Stimulated activated CD4-positive, alpha-beta T cell treated with anti-CD3 and anti-CD28 coated beads, TNF-alpha, amount 100 ng/mL, for 24 hours (primary cell): ENCODE measurements around the gene CCDC177.
A peak's percentile ranks its signal among the peaks of the same experiment; 100 is the strongest.
"Not testable (repeated sequence)": the region's sequence is repeated elsewhere in the genome, so short reads cannot be mapped to it uniquely, and the experiment has no call there.

Source experiments
- DNase-seq, 3 experiments: peaks; one replicate each; pipeline ENCODE4 v3.0.0-alpha.2; 2020; ENCODE audit warnings: low read depth in 3 of 3

Gene CCDC177

DNA sequence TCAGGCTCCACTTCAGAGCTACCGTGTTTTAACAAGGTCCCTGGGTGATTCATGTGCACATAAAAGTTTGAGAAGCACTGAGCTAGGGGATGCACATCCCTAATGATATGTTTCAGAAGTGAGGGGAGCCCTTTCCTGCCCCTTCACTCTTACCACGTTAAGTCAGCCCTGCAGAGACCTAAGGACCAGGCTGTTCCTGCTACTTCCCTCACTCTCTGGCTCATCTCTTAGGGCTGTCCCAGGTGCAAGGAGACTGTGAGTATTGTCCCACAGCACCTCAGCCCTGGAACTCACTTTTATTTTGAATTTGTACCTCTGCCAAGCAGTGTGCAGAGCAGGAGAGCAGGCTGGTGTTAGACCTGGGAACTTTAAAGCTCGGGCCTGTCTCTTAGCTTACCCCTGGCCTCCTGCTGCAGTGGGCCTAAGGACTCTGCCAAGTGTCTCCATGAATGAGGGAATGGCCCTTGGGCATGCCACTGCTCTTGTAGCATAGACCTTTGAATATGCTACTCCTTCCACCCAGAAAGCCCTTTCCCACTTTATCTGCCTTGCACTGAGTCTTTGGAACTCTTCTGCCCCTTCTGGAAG lies 25.7 kb upstream of the CCDC177 start:
- no peak for DNase-seq

DNA sequence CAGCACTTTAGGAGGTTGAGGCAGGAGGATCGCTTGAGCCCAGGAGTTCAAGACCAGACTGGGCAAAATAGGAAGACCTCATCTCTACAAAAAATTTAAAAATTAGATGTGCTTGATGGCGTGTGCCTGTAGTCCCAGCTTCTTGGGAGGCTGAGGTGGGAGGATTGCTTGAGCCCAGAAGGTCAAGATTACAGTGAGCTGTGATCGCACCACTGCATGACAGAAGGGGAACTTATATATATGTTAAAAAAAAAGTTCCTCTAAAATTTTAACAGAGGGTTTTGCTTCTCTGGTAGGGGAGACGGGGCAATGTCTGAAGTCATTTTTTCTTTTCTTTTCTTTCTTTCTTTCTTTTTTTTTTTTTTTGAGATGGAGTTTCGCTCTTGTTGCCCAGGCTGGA lies 24.8 kb upstream of the CCDC177 start:
- not testable (repeated sequence) for DNase-seq

DNA sequence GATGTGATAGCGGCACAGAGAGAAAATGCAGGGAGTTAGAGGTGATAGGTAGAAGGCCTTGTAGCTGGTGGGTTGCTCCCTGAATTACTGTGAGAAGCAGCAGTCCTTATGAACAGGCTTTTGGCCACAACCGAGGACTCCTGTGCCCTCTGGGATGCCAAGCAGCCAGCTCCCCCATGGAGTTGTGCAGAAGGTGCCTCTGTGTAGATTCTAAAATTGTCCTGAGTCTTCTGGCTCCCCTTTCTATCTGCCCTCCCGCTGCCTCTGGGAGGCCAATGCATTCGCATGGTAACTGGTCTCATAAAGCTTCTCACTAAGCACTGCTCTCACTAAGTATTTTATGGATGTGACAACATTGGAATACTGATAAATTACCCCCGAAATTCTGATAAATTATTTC lies 20.7 kb upstream of the CCDC177 start:
- no peak for DNase-seq

DNA sequence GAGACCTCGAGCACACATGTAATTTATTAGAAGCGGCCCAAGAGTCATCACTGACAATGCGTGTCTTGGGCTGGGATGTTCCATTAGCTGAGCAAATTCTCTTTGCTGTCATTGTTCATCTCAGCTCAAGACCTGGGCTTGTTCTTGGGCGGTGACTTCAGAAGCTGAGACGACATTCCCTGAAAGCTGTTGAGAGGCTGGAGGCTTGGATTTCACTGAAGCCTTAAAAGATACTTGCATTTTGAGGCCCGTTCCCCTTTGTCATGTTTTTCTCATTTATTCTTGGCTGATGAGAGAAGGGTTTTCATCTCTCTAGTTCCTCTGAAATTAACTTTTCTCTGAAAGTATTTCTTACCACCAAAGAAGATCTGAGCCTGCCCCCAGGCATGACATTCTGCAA lies 20.2 kb upstream of the CCDC177 start:
- DNase-seq = no peak

DNA sequence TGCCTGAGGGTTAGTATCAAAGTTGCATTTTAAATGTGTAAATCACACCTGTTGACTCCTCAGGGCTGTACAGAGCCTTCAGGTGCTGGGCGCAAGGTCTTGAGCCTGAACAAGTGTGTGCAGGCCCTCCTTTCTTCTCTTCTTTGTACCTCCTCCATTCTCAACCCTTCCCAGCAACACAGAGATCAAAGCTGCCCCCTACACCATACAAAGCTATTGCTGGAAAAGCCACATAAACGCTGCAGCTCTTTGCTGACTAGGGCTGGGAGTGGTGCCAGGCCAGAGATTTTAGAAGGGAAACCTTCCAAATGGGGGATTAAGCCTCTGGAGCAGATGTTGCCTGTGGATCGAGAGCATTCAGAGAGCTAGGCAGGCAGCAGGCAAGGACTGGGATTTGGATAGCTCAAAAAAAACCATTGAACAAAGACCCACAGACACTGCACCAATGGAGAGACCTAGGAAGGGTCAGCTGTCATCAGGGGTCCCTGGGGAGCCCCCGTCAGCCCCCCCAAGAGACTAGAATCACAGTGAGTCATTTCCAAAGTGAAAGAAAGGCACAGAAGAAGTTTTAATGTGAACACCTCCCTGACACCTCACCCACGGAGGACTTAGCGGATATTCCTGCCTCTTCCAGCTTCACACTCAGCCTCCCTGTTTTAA lies 18.5 kb upstream of the CCDC177 start:
- DNase-seq = no peak

DNA sequence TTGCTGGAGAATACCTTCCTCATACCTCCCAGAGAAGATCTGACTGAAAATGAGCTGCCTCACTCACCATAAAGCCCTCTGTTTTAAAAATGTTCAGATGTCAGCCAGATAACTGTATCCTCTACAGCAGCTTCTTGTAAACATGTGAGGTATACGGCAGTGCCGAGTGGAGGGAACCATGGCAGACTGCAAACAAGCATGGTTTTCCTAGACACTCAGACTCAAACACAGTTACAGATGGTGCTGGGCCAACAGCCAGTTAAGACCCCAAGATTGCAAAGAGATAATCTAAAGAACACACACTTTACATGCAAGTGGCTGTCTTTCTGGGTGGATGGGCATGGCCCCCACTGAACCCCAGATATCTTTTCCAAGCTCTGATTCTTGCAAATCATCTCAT lies 16.6 kb upstream of the CCDC177 start:
- no peak for DNase-seq

DNA sequence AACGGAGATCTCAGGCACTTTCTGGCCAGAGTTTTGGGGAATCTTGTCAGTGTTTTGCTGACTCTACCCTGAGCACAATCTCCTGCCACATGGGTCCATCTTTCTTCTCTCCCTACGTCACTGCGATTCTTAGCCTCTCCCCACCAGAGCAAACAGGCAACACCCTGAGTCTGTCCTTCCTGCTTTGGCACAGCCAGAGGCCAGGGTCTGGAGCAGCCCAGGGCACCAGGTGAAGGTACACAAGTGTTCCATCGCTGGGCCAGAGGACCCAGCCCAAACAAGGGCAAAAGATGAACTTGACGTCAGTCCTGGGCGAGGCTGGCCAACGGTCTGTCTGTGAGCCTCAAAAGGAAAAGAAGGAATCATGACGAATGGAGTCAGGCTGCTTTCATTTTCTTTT lies 12.7 kb upstream of the CCDC177 start:
- DNase-seq = no peak

DNA sequence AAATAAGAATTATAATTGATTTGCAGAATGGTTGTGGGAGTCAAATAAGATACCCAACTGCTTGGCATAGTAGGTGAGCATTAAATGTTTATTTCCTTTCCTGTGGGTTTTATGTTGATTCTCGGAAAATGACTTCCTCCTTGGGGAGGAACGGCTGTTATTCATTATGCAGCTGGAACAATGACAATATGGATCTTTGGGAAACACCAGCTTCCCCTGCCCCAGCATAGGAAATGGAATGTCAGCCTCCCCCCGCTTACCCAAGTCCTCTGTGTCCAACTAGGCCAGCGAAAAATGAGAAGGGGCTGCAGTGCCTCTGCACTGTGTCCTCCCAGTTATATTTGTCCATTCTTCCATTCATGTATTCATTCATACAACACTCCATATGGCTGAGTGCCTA lies 11.7 kb upstream of the CCDC177 start:
- no peak for DNase-seq

DNA sequence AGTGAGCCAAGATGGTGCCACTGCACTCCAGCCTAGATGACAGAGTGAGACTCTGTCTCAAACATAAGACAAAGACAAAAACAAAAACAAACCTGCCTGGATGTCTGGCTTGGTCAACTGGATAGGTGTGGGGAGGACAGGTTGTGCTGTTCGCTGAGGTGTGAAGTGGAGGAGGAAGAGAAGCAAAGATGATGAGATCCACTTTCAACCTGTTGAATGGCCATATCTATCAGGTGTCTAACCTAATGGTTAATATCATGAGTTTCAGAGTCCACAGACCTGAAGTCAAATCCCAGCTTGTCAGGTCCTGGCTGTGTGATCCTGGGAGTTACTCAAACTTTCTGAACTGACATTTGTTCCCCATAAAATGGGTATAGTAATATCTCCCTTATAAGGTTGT lies 9.7 kb upstream of the CCDC177 start:
- DNase-seq = no peak

DNA sequence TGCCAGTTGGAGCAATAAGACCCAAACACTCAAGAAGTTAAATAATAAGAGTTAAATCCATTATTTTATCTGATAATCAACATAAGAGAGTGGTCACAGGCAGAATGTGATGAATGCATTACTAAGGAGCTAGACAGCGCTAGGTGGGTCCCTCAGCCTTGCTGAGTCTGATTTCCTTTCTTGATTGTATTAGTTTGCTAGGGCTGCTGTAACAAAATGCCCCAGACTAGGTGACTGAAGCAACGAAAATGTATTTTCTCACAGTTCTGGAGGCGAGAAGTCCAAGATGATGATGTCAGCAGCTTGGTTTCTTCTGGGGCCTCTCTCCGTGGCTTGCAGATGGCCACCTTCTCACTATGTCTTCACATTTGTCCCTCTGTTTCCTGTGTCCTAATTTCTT lies 8.2 kb upstream of the CCDC177 start:
- no peak for DNase-seq

DNA sequence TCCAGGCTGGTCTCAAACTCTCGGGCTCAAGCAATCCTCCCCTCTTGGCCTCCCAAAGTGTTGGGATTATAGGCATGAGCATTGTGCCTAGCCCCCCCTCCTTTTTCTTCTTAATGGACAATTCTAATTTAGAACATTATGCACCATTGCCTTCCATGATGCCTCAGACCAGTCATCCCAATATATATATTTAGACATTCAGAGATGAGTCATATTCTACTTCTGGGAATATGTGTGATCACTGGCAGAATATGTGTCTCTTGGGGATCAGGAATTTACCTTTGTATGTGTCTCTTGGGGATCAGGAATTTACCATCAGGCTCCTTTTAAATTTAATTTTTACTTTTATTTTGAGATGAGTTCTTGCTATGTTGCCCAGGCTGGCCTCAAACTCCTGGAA lies 7.5 kb upstream of the CCDC177 start:
- DNase-seq = no peak

DNA sequence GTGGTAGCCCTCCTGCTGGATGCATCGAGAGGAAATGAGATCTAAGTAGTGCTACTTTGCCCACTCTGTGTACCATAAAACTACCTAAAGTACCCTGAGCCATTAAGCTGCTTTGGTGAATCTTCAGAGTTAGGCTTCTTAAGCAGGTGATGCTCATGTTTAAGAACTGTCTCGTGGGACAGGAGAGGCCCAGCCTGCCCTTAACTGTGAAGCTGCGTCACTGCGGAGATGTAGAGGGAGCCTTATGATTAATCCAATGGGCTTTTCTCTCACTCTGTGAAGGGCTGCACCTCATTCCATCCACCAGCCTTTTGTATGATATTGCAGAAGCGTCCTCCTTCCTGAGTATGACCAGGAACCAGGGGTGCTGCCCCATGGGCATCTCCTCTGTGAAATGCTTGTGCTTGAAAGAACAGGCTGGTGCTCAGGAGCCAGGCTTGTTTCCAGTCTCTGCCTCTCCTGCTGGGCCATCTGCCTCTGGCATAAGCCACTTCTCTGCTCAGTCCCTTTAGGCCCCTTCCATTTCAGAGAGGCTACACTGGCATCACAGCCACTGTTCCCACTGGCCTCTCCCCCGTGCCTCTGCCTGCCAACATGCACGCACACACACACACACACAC lies 6.8 kb upstream of the CCDC177 start:
- no peak for DNase-seq

DNA sequence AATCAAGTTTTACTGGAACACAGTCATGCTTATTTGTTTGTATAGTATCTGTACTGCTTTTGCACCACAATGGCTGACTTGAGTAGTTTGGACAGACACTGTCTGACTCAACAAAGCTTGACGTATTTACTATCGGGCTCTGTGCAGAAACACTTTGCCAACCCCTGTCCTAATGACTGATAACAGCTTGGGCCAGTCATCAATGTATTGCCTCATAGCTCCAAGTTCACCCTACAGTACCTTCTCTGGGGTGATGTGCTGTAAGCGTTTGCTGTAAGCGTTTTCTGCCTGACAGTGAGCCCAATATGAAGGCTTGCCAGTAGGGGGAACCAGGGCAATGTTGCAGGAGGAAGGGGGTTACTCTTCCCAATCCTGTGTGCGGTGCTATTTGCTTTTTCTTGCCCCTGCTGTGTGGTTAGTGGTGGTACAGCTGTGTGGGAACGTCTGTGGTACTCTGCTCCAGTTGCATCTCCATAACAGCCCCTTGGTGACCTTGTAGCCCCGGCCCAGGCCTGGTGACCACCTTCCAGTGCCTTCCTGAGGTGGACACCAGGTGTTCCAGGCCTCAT lies 5.4 kb upstream of the CCDC177 start:
- DNase-seq = no peak

DNA sequence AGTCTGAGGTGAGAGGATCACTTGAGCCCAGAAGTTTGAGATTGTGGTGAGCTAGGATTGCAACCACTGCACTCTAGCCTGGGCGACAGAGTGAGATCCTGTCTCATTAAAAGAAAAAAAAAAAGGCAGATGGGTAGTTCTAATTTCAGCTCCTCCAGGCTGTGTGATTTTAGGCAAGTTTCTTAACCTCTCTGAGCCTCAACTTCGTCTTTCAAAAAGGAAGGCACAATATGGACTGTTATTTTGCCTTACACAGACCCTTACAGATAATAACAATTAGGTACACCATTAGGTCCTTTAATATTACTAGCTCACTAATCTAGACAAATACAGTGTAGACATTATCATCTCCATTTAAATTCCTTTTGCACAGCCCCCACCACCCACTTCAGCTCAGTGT lies 4.8 kb upstream of the CCDC177 start:
- no peak for DNase-seq

DNA sequence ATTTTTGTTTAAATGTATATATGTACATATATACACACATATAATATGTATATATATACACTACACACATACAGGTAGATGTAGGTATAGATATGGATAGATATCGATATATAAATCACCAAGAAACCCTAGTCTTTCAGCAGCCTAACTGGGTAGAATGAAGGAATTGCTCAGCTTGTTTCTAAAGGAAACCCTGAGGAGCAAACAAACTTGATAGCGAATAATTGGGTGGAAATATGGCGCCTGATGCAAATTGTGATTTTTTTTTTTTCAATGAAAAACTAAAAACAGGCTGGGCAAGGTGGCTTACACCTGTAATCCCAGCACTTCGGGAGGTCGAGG lies 254 bp upstream of the CCDC177 start:
- DNase-seq = no peak

DNA sequence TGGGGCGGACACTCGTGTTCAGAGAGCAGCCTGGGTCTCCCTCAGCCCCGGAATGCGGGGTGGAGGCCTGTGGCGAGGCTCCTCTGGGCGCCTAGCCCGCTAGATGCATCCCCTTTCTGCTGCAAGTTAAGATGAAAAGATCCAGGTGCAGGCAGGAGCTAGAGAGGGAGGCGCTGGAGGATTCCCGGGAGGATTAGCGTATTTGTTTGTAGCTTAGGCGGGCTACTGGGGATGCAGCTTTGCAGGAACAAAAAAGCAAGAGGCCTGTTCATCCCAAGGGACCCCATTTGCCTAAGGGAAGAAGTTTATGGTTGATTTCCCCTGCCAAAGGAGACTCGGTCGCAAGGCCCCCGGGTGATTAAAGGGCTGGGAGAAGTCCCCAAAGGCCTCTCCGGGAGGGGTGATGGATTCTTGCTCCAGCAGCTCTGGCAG lies 824 bp downstream of the CCDC177 start:
- no peak for DNase-seq

DNA sequence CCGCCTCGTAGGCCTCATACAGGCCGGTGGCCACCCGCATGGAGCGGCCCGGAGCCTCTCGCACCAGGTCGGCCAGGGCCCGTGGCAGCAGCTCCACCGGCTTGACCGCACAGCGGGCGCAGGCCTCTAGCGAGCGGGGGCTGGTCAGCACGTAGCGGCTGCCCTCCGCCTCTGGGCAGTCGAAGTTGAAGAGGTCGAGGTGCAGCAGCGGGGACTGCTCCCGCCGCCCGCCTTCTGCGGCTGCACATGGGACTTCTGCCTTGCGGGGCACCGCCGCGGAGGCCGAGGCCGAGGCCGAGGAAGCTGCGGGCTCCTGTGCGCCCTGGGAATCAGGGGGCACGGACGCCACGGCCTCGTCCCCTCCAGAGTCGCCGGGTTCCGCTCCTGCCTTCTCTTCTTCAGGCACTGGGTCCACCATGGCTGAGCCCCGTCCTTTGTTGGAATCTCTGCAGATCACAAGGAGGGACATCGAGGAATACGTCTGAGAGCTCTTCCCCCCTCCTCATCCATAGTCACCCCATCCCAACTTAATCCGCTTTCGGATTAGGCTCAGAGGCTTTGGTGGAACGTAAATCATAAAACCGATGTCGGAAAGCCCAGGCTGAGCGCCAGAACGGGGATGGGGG lies 1.4 kb downstream of the CCDC177 start:
- DNase-seq = no peak

DNA sequence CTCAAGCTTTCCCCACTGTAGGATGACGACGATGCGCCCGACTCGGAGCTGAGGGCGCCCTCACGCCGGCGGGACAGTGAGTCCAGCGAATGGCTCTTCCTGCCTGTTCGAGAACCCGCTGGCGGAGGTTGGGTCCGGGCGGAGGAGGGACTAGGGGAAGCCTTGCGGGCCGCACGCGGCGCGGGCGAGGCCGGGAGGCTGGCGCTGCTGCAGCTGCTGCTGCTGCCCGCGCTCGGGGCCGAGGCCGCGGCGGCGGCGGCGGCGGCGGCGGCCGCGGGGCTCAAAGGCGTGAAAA lies 1.9 kb downstream of the CCDC177 start:
- DNase-seq = peak in 1 of 3 experiments; percentile 1

DNA sequence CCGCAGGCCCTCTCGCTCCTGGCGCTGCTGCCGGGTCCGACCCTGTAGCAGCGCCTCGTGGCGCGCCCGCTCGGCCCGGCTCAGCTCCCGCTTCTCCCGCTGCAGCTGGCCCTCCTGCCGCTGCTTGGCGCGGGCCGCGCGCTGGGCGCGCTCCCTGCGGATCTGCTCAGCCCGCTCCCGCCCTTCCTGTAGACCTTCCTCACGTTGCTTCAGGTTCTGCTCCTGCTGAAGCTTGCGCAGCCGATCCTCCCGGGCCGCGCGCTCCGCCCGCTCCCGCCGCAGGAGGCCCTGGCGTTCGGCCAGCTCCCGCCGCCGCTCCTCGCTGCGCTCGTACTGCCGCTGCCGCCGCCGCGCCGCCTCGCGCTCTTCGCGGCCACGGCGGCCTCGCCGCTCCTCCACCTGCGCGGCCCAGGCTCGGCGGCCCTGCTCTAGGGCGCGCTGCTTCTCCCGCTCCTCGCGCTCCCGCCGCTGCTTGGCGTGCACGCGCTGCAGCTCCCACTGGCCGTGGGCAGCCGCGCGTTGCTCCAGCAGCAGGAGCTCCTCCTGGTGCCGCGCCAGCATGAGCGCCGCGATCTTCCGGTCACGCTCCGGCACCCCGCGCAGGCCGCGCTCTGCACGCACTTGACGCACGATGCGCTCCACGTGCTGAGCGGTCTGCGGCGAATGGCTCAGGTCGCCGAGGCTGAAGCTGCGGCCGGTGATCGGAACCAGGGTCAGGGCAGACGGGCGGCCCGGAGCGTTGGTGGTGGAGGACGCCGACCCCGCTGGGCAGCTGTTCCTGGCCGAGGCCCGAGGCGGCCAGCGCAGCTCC lies 2.4 kb downstream of the CCDC177 start:
- DNase-seq = peak in 1 of 3 experiments; percentile 11

DNA sequence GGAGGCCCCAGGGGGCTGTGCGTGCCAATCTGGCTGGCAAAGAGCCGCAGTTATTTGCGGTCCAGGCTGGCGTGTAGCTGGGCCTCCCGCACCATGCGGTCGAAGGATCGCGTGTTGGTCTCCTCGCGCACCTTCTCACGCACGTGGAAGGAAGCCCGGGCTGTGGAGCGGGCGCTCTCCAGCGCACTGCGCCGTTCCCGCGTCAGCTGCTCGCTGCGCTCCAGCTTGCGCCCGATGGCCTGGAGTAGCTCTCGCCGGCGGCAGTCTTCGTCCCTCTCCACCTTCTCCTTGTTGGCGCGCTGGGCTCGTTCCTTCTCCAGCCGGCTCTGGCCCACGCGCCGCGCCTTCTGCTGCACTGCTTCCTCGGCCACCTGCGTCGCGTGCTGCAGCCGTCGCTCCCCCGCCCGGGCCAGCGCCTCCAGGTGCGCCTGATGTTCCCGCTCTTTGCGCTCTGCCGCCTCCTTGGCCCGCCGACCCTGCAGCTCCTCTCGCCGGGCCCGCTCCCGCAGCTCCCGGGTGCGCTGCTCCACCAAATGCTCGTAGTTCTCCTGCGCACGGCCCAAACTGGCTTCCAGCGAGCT lies 3.1 kb downstream of the CCDC177 start:
- peak in 1 of 3 experiments; percentile 11 for DNase-seq

DNA sequence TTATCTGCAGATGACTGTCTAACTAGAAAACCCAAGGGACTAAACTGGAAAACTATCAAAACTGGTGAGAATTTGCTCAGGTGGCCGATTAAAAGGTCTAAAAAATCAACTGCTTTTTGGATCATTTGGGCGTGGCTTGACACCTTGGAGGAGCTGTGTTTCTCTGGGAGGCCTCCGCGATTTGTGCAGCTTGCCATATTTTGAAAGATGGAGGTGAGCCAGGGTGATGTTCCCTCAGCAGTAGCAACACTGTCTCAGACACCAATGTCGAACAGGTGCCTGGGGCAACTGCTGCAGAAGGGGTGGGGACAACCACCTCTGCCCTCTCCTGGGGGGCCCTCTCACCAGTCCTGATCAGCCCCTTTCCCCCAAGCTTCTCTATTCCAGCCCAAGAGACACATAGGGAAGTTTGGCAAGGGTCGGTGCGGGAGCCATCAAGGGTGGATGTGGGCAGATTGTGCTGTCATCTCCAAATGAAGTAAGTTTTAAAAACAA lies 3.8 kb downstream of the CCDC177 start:
- no peak for DNase-seq

DNA sequence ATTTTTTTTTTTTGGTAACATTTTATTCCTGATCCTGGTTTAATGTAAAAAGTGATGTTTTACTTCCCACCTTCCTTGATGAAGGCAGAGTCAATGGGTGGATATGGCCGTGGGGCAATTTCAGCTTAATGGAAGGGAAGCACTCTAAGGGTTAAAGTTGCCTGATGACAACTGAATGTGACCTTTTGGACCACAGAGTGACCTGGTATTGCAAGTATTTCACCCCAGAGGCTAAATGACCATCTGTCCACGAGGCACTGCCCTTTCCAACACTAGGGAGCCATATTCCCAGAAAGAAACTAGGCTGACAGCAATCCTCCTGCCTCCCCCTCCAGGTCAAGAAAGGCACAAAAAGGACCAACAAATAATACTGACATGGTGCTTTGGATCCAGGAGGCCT lies 4.8 kb downstream of the CCDC177 start:
- DNase-seq = no peak
